ENCODE data around the gene AOPEP.
A peak's percentile ranks its signal among the peaks of the same experiment; 100 is the strongest.

AOPEP gene

DNA sequence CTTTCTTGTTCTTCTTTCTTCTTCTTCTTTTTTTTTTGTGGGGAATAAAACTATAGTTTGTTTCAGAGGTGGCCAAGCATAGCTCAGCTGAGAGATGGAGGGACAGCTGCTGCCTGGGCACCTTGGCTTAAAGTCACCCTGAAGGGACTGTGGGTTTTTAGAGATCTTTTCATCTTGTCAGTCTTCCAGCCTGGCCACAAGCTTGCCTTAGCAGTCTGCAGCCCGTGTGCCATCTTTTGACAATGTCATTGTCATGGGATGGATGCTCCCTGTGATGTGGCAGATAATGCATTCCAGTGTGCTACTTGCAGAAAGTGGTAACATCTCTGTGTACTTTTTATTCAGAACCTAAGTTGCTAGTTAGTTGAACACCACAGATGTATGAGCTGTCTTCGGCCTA is 310.2 kb downstream of the AOPEP start:
- no peak for DNase-seq (ENCODE audit: low read depth in 3 of 3)

DNA sequence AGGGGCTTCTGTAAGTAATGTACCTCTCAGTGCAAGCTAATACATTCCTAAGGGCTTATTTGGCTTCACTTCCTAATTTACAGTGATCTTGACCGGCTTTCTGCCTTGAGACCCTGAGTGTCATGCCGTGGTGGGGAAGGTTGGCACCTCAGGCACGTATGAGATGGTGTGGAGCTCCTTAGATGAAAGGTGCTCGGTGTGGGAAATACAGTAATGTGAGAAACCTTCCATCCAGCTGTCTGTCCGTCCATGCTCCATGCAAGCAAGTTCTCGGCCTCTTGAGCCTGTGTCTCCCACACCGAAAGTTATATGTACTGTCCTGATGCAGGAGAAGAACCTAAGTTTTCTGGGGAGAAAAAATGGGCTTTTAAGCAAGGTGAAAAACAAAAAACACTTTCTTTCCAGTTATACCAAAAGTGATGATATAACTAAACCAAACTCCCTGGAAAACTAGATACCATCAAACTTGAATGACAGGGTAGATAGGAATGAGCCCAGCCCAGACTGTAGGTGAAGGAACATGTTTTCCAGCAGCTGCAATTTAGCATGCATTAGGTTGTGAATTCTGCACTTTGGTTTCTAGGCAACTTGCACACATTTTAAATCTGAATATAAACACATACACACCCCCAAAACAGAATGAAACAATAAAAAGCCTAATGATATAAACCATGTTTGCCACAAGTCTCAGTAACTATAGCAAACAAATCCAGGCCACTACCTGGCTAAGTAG is 311.5 kb downstream of the AOPEP start:
- DNase-seq (ENCODE audit: low read depth in 3 of 3) = no peak

DNA sequence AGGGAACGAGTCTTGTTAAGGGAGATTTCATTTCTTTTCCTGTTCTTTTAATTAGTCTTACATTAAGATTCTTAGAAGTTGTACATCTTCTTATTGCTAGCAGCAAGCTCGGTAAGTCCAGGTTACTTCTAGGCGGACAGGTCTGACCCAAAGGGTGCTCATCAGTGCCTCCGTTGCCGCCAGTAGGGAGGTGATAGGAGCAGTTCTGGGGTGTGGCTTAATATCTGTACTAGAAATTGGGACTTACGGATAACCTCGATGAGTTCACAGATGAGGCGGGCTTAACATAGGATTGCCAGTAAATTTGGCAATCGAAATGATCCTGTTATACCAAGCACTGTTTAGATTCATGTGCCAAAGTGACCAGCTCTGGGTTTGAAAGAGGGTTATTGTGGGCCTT is 312.2 kb downstream of the AOPEP start:
- no peak for DNase-seq (ENCODE audit: low read depth in 3 of 3)

- no peak for DNase-seq (ENCODE audit: low read depth in 3 of 3)
Observed at GRCh38 chr9:95040106-95040505, 313.6 kb downstream of the AOPEP start.

GRCh38 chr9:95043826-95044225 is 317.3 kb downstream of the AOPEP start:
- no peak for DNase-seq (ENCODE audit: low read depth in 3 of 3)

- DNase-seq (ENCODE audit: low read depth in 3 of 3) = no peak
Observed at GRCh38 chr9:95044731-95045508, 318.4 kb downstream of the AOPEP start.

DNA sequence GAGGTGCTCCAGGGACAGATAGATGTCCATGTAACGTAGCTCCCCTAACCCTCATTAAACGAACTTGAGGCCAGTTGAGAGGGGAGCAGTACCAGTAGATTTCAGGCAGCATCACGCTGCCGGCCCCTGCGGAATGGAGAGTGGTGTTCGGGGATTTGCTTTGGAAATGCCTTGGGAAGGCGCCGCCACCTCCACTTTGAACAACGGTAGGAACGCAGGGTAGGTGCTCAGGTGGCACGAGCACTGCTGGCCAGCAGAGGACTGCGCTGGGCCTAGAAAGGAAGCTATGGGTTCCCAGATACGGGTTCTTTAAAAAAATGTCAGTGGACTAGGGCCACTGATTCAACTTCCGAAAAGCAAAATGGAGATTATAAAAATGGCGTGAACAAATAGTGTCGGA is 319.3 kb downstream of the AOPEP start:
- no peak for DNase-seq (ENCODE audit: low read depth in 3 of 3)

DNA sequence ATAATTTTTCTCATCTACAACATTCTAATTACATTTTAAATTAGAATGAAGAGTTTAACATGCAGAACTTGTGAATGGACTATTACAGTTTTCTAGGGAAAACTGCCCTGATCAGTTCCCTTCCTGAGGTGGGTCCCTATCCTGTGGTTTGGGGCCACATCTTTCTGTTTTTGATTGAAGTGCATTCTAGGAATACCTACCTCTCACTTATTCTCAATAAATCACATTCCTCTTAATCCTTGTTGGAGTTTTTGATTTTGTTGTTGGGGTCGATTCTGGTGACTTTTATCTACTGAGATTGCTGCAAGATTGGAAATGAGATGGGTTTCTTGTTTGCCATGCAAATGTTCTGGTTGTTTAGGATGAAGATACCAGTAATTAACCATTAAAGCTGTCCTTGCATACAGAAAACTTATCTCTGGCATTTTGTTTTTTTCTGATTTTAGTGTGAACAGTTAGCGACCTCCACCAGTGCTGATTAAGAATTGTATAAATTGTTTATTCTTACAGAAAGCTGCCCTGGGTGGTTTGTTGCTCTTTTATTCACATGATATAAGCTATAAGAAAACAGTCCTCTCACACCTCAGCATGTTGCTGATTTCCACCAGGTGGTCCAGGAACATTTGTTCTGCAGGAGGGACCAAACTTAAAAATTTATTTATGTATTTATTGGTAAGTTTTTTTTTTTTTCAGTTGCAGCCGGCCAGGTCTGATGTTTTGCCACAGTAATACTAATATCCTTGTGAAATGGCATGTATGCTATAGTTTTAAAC is 321.1 kb downstream of the AOPEP start:
- no peak for DNase-seq (ENCODE audit: low read depth in 3 of 3)

DNA sequence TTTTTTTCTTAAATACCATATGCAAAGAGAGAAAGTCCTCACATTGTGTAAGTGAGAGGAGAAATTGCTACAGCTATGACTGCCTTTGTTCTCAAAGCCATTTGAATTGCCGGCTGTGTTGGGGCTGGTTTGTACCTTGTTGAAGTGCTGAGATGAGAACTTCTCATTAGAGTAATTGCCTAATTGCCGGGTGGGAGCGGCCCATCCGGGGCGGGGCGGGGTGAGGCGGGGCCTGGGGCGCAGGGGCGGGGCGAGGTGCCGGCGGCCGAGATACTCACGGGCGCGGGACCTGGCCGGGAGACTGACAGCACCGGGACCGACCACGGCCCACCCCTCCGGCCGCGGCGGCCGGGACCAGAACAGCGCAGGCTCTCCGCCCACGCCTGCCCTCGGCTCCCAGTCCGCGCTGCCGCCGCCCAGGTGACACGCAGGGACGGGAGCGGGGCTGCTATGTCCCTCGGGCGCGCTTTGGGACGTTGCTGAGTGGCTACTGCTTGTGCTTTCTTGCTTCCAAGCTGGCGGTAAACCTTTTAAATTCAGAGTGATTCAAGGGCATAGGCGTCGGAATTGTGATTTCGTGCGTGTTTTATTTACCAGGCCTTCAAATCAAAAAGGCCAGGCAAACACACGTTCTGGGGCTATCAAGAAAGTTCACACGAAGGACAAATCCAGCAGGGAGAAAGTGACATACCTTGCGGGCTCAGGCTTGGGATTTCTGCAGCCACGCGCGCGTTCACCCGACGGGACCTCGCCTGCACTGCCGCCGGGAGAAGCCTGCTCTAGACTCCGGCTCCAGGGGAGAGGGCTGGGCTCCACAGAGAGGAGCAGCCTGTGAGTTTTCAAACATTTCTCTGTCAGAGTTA is 322.0 kb downstream of the AOPEP start:
- DNase-seq (ENCODE audit: low read depth in 3 of 3) = peak; percentile 17 to 53 (median 26)

GRCh38 chr9:95049761-95050160 is 323.3 kb downstream of the AOPEP start:
- no peak for DNase-seq (ENCODE audit: low read depth in 3 of 3)

DNA sequence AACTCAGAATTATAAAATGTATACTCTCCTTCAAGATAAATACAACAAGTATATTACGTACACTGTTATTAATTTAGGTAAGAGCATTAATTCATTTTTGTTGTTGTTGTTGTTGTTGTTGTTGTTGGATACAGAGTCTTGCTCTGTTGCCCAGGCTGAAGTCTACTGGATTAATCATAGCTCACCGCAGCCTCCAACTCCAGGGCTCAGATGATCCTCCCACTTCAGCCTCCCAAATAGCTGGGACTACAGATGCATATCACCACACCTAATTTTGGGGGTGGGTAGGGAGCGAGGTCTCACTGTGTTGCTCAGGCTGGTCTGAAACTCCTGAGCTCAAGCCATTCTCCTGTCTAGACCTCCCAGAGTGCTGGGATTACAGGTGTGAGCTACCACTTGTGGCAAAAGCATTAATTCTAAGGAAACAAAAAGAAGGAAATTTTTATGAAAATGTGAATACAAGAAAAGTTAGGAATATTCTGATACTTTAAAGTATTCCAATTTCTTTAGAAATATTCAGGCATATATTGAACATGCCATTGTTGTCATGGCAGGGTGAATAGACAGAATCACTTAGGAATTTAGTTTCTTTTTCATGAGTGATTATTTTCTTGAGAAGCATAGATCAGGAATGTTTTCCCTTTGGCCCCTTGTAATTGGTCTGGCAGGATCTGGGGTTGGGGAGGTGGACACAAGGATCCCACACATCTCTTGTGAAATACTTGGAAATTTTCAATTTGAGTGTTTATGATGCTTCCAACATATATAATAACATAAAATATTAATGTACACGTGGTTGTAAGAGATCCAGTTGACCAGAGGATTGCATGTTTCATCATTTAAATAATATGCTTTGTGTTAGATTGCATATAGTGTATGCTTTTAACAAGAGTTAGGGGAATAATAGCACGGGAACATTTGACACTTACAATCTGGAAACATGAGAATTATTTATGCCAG is 327.4 kb downstream of the AOPEP start:
- DNase-seq (ENCODE audit: low read depth in 3 of 3) = no peak

GRCh38 chr9:95055334-95055850 is 328.9 kb downstream of the AOPEP start:
- no peak for DNase-seq (ENCODE audit: low read depth in 3 of 3)

DNA sequence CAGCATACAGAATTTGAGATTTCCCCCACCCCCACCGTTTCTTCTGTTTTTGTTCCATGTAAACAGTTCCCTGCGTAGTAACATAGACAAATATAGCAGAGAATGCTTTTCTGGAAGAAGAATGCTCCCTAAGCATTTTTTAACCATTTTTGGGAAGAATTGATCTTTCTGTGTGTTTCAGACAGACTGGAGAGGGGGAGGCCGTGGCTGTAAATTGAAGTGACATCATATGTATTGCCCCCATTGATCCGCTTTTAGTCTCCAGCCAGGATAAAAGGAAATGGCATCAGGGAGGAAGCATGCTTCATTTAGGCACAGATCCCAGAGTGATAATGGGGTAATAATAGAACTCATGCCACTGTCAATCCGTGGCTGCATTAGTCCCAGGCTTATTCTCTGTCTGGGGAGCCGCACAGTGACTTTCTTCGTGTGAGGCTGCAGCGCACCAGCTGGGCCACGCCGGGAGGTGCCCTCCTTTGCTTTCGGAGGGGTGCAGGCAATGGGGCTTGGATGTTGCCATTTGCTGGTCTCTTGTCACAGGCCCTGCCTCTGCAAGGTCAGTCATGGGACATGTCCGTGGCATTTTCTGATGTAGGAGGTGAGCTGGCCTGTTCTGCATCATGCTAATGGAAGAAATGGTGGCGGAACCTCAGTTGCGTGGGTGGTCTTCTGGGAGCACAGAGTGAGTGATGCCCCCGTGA is 329.5 kb downstream of the AOPEP start:
- no peak for DNase-seq (ENCODE audit: low read depth in 3 of 3)

GRCh38 chr9:95057101-95057500 is 330.6 kb downstream of the AOPEP start:
- no peak for DNase-seq (ENCODE audit: low read depth in 3 of 3)

DNA sequence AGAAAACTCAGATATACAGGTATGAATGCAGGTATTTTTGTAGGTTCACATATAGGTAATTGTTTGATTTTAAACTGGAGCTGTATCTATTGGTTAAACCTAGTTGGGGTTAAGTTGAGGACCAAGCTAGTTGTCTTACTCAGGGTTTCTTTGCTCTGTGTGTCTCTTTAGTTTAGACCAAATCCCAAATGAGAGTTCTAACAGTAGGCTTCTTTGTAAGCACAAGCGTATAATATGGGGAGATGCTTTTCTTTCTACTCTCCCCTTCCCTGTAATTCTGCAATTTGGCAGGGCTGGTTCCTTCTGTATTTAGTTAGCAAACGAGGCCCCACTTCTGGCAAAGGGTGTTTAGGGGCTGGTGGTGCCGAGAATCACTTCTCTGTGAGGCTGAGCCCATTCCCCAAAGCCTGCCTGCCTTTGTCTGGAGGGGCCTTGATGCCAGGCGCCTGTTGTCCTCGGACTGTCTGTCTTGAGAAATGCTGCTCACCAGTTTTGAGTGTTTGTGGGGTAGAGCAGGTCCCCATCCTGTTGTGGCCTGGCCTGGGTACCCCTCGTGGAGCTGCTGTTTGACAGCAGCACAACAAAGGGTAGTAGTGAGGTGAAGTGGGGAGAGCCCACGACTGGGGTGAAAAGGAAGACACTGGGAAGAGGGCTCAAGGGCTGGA is 331.8 kb downstream of the AOPEP start:
- DNase-seq (ENCODE audit: low read depth in 3 of 3) = no peak

DNA sequence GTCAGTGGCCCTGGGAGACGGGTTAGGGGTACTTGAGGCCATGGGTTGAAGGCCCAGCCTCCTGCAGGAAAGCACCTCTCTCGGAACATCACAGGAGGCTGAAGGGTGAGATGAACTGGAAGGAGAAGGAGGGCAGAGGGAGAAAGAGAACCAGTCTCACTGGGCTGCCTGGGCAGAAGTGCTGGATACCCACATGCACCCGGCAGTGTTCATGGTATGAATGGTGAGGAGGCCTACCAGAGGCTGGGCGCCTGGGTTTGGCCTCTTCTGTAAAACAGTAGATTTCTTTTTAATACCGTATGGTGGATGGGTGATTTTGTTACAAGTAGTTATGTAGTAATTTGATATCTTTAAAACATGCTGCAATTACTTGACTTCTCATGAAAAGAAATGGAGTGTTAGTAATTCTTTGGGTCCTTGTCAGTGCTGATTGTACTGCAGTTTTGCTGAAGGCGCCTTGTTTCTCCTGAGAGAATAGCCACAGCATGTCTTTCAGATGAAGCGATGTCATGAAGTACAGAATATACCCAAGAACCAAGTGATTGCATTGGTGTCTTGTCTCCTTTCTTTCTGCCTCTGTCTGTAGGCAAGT is 332.4 kb downstream of the AOPEP start:
- DNase-seq (ENCODE audit: low read depth in 3 of 3) = no peak

- no peak for DNase-seq (ENCODE audit: low read depth in 3 of 3)
Observed at GRCh38 chr9:95060234-95060633, 333.7 kb downstream of the AOPEP start.

DNA sequence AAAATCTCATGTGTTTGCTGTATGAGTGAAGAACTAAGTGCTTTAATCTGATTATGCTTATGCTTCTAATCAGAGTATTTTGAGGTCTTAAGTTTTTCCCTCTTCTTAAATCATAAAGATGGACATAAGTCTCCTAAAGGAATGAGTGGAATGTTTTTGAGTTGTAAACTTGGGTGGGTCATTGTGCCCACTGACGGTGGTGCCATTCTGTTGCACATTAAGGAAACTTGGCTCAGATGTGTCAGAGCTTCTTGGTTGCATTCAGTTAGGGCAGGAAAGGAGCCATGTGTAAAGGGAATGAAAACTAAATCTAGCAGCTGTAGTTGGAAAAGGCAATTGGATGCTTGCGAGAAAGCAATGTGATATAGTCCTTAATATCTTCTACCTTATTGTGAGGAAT is 334.4 kb downstream of the AOPEP start:
- DNase-seq (ENCODE audit: low read depth in 3 of 3) = no peak

Measured in stimulated activated CD4-positive, alpha-beta T cell treated with anti-CD3 and anti-CD28 coated beads, TNF-alpha, amount 100 ng/mL, for 24 hours (primary cell).